Keratinocyte (primary cell): Measurements from ENCODE around the gene ZNF584. TPM values are rescaled to one million over a fixed set of nuclear protein-coding genes. Genes with fewer than 3 reads are reported as not detected.
A peak's percentile ranks its signal among the peaks of the same experiment; 100 is the strongest.

Source experiments
- DNase-seq: peaks from one replicate; pipeline ENCODE4 v3.0.0-alpha.2; 2011; ENCODE audit warnings: low read depth, missing footprints, low spot score
- FAIRE-seq: peaks from 2 replicates; lab custom pipeline; 2011; peaks lifted over from hg19 to GRCh38; lab: Jason Lieb, UNC
- H2AFZ ChIP-seq: 2 replicates; pipeline ENCODE4 v1.6.0; 2012; ENCODE audit warnings: low read length, control low read depth, inconsistent platforms; ENCODE audit not compliant: control insufficient read depth
- H3K27ac ChIP-seq: 2 replicates; pipeline ENCODE4 v1.5.1; 2011; ENCODE audit warnings: low read length; ENCODE audit not compliant: control insufficient read depth, insufficient read depth
- H3K27me3 ChIP-seq: 3 replicates; pipeline ENCODE4 v1.6.0; 2011; ENCODE audit warnings: low read length; ENCODE audit not compliant: control insufficient read depth, insufficient read depth; ENCODE audit errors: extremely low read depth
- H3K36me3 ChIP-seq, 2 experiments: 2 replicates in 1 of 2; 3 replicates in 1 of 2; pipeline ENCODE4 v1.5.1; 2011; ENCODE audit warnings: low read length in 2 of 2, mild to moderate bottlenecking in 1 of 2; ENCODE audit not compliant: control insufficient read depth in 2 of 2, insufficient read depth in 2 of 2; ENCODE audit errors: extremely low read depth in 1 of 2
- H3K4me1 ChIP-seq: 3 replicates; pipeline ENCODE4 v1.5.1; 2011; ENCODE audit warnings: low read length; ENCODE audit not compliant: control insufficient read depth, insufficient read depth; ENCODE audit errors: extremely low read depth
- H3K4me2 ChIP-seq: 3 replicates; pipeline ENCODE4 v1.6.0; 2011; ENCODE audit warnings: low read depth, low read length; ENCODE audit not compliant: control insufficient read depth, insufficient read depth; ENCODE audit errors: extremely low read depth
- H3K4me3 ChIP-seq, 3 experiments: fragments of 200-600 bp in 1 of 3; sonication (generic) in 1 of 3; 2 replicates in 2 of 3; 3 replicates in 1 of 3; pipeline ENCODE4 v1.5.1; 2011 to 2016; ENCODE audit warnings: low read length in 3 of 3, mild to moderate bottlenecking in 3 of 3, control low read depth in 2 of 3, inconsistent platforms in 1 of 3, low read depth in 1 of 3, mixed read lengths in 1 of 3, mixed run types in 1 of 3, moderate library complexity in 1 of 3; ENCODE audit not compliant: control insufficient read depth in 2 of 3, insufficient read depth in 2 of 3; ENCODE audit errors: extremely low read depth in 1 of 3
- H3K79me2 ChIP-seq: 2 replicates; pipeline ENCODE4 v1.6.0; 2012; ENCODE audit warnings: low read length; ENCODE audit not compliant: control insufficient read depth, insufficient read depth
- H3K9ac ChIP-seq: 3 replicates; pipeline ENCODE4 v1.6.0; 2011; ENCODE audit warnings: low read length; ENCODE audit not compliant: control insufficient read depth, insufficient read depth; ENCODE audit errors: extremely low read depth
- H3K9me1 ChIP-seq: 3 replicates; pipeline ENCODE4 v1.6.0; 2011; ENCODE audit warnings: low read length; ENCODE audit not compliant: control insufficient read depth, insufficient read depth; ENCODE audit errors: extremely low read depth
- H3K9me3 ChIP-seq: 2 replicates; pipeline ENCODE4 v1.5.1; 2012; ENCODE audit warnings: low read depth, low read length; ENCODE audit not compliant: control insufficient read depth
- H4K20me1 ChIP-seq: 3 replicates; pipeline ENCODE4 v1.6.0; 2011; ENCODE audit warnings: low read length; ENCODE audit not compliant: control insufficient read depth, insufficient read depth; ENCODE audit errors: extremely low read depth
- CTCF ChIP-seq, 3 experiments: IDR thresholded peaks in 1 of 3; conservative IDR thresholded peaks in 1 of 3; optimal IDR thresholded peaks in 1 of 3; 2 replicates in 2 of 3; 3 replicates in 1 of 3; pipeline versions ENCODE3 to v1.5.1; 2011; ENCODE audit warnings: low read length in 3 of 3, mild to moderate bottlenecking in 3 of 3, moderate library complexity in 2 of 3, control low read depth in 1 of 3, inconsistent platforms in 1 of 3; ENCODE audit not compliant: insufficient read depth in 2 of 3; ENCODE audit errors: extremely low read depth in 1 of 3
- EZH2 ChIP-seq: IDR thresholded peaks from one replicate; pipeline ENCODE4 v1.6.1; 2012; ENCODE audit warnings: inconsistent platforms, mild to moderate bottlenecking, low read length, moderate library complexity
- dilution Hi-C: fragments of 300-500 bp; cut with MboI; formaldehyde crosslinking; loops from one replicate; pipeline ENCODE4 v1.7.0; 2020; ENCODE audit warnings: low sequenced_read_pairs; ENCODE audit not compliant: extremely low pct_ligation_motif_present
- polyA plus RNA-seq, 5 experiments: library from polyadenylated mRNA; depleted of rRNA in 3 of 5; stranded (reverse) in 3 of 5; stranded (forward) in 1 of 5; unstranded in 1 of 5; fragments of >200 nt; gene quantifications; 1 replicate in 1 of 5; 2 replicates in 3 of 5; 3 replicates in 1 of 5; pipeline versions ENCODE4 v1.2.1 to v1.2.3, GENCODE V29; 2011 to 2012; ENCODE audit warnings: missing spikeins in 2 of 5, low read depth in 1 of 5, low replicate concordance in 1 of 5
- small RNA-seq, 3 experiments: library from RNA; depleted of rRNA; stranded (forward); fragments of <200 nt; gene quantifications; one replicate each; pipeline ENCODE3, GENCODE V24; 2012; ENCODE audit warnings: low read depth in 3 of 3, low replicate concordance in 1 of 3; ENCODE audit not compliant: insufficient read length in 3 of 3

ZNF584 gene
- polyA plus RNA-seq, 1 donor (not counting 4 experiments of a cell fraction or from before 2014, with no cell fraction given), result 12.2 TPM

- peak within 1 kb of the TSS; percentile 82 for H3K9ac ChIP-seq
- H2AFZ ChIP-seq, result peak within 1 kb of the TSS; percentile 97
- dilution Hi-C loops, result no loop called here
- peak within 1 kb of the TSS; percentile 77 to 99 (median 89) for H3K4me3 ChIP-seq
- peaks cover 23% of the 10 kb centered on the region for H3K79me2 ChIP-seq
- no peaks in the 10 kb centered on the region for H3K9me3 ChIP-seq
- peaks cover 4% of the 10 kb centered on the region for H4K20me1 ChIP-seq
- peaks cover 14% of the 10 kb centered on the region for H3K4me1 ChIP-seq
- peak within 1 kb of the TSS; percentile 66 for H3K27ac ChIP-seq
- DNase-seq (peak; percentile 72), FAIRE-seq (peak; percentile 87)
- H3K9me1 ChIP-seq, result no peaks in the 10 kb centered on the region
- no peaks in the 10 kb centered on the region for H3K27me3 ChIP-seq
- peak within 1 kb of the TSS; percentile 87 for H3K4me2 ChIP-seq
- peaks cover 0 to 8% of the 10 kb centered on the region in 2 experiments for H3K36me3 ChIP-seq
- no peak for TF ChIP-seq EZH2
- TF ChIP-seq CTCF (optimal IDR thresholded peaks at IDR 0.05 in 1 of 3, IDR thresholded peaks at IDR 0.05 in 1 of 3, conservative IDR thresholded peaks at IDR 0.05 in 1 of 3; ENCODE audit: extremely low read depth in 1 of 3, insufficient read depth in 2 of 3, low read length in 3 of 3), result peak in 1 of 3 experiments; percentile 35
These were observed 58.5 kb downstream of the ZNF584 start, which contains the start of gene ZNF324 for GRCh38 chr19:58466760-58467589. Gene ZNF324, plus strand, starts transcription at chr19:58467080. Its CDS starts 2,106 bp downstream, at chr19:58469186.

Small RNA genes within 50 kb of the gene (small RNA-seq; reads per million reads assigned to genes)
- gene MIR4754 (0 to 0.25 (median 0) reads per million in 3 experiments), gene RNA5SP473 (0 to 5.0 (median 0.75) reads per million in 3 experiments)

Other genes starting within 250 kb of the ZNF584 start
- gene ZNF274, start 225.6 kb upstream of the ZNF584 start, polyA plus RNA-seq, result 25.0 to 31.2 TPM (median 25.9 TPM) in 3 replicates
- gene ZNF544, start 179.7 kb upstream of the ZNF584 start, polyA plus RNA-seq, result 28.2 to 38.4 TPM (median 30.9 TPM) in 3 replicates
- gene ZNF8, start 129.7 kb upstream of the ZNF584 start, polyA plus RNA-seq, result 2.5 to 2.8 TPM (median 2.7 TPM) in 3 replicates
- 42.5 to 48.6 TPM (median 44.8 TPM) in 3 replicates for gene ERVK3-1, start 103.3 kb upstream of the ZNF584 start, polyA plus RNA-seq
- 2.5 to 3.4 TPM (median 2.8 TPM) in 3 replicates for gene ZSCAN22, start 81.7 kb upstream of the ZNF584 start, polyA plus RNA-seq
- 1.4 to 2.5 TPM (median 1.8 TPM) in 3 replicates for gene A1BG, start 55.2 kb upstream of the ZNF584 start, polyA plus RNA-seq
- 0.29 to 0.72 TPM (median 0.32 TPM) in 3 replicates for gene ZNF497, start 45.9 kb upstream of the ZNF584 start, polyA plus RNA-seq
- gene ZNF837, start 27.6 kb upstream of the ZNF584 start, polyA plus RNA-seq, result 0.29 to 1.0 TPM (median 0.39 TPM) in 3 replicates
- 1,865 to 3,107 TPM (median 2,056 TPM) in 3 replicates for gene RPS5, start 21.4 kb upstream of the ZNF584 start, polyA plus RNA-seq
- 0.06 TPM in 1 of 3 replicates, not detected in the others for gene RNF225, start 13.0 kb upstream of the ZNF584 start, polyA plus RNA-seq
- gene ZNF132, start 31.5 kb downstream of the ZNF584 start, polyA plus RNA-seq, result 1.5 to 2.1 TPM (median 1.6 TPM) in 3 replicates
- 2.0 to 3.5 TPM (median 2.5 TPM) in 3 replicates for gene ZNF324B, start 43.0 kb downstream of the ZNF584 start, polyA plus RNA-seq
- gene ZNF324, start 58.4 kb downstream of the ZNF584 start, polyA plus RNA-seq, result 5.0 to 10.8 TPM (median 6.6 TPM) in 3 replicates
- gene ZNF446, start 67.7 kb downstream of the ZNF584 start, polyA plus RNA-seq, result 2.1 to 4.7 TPM (median 2.7 TPM) in 3 replicates
- 13.4 to 15.4 TPM (median 14.7 TPM) in 3 replicates for gene SLC27A5, start 103.3 kb downstream of the ZNF584 start, polyA plus RNA-seq
- 3.1 to 8.2 TPM (median 4.6 TPM) in 3 replicates for gene ZBTB45, start 111.2 kb downstream of the ZNF584 start, polyA plus RNA-seq
- gene TRIM28, start 135.4 kb downstream of the ZNF584 start, polyA plus RNA-seq, result 290 to 316 TPM (median 298 TPM) in 3 replicates
- gene CHMP2A, start 146.5 kb downstream of the ZNF584 start, polyA plus RNA-seq, result 105 to 167 TPM (median 115 TPM) in 3 replicates
- gene UBE2M, start 150.0 kb downstream of the ZNF584 start, polyA plus RNA-seq, result 55.9 to 104 TPM (median 82.6 TPM) in 3 replicates
- gene MZF1, start 164.7 kb downstream of the ZNF584 start, polyA plus RNA-seq, result 5.0 to 14.5 TPM (median 7.4 TPM) in 3 replicates